Activated CD4-positive, alpha-beta T cell treated with anti-CD3 and anti-CD28 coated beads for 36 hours (primary cell): ENCODE results near the gene TGFBR3. TPM values are rescaled to one million over a fixed set of nuclear protein-coding genes. Genes with fewer than 3 reads are reported as not detected.
"Not testable (repeated sequence)": the region's sequence is repeated elsewhere in the genome, so short reads cannot be mapped to it uniquely, and the experiment has no call there.

Experiments
- ATAC-seq: fragments of 200-7000 bp; cut with Tn5 transposase; one replicate; pipeline ENCODE4 v1.10.0; 2021; ENCODE audit warnings: mild to moderate bottlenecking, moderate library complexity
- CTCF ChIA-PET: fragments of 350-600 bp; sonication (Branson Sonifier 250); formaldehyde crosslinking; loops from one replicate; lab custom pipeline; 2021; ENCODE audit warnings: antibody characterized with exemption; lab: Charles Lee
- POLR2A ChIA-PET: fragments of 350-600 bp; sonication (Branson Sonifier 250); formaldehyde crosslinking; loops from one replicate; lab custom pipeline; 2021; ENCODE audit warnings: antibody characterized with exemption, inconsistent platforms; lab: Charles Lee
- DNase-seq: peaks from one replicate; pipeline ENCODE4 v3.0.0-alpha.2; 2020
- H3K27ac Mint-ChIP-seq: one replicate; pipeline ENCODE4 v1.8.0; 2021; ENCODE audit warnings: mixed read lengths
- H3K27me3 Mint-ChIP-seq: one replicate; pipeline ENCODE4 v1.8.0; 2021; ENCODE audit warnings: mixed read lengths
- H3K36me3 Mint-ChIP-seq: one replicate; pipeline ENCODE4 v1.8.0; 2021; ENCODE audit warnings: low read depth, mixed read lengths
- H3K4me1 Mint-ChIP-seq: one replicate; pipeline ENCODE4 v1.8.0; 2021; ENCODE audit warnings: mixed read lengths
- H3K4me3 Mint-ChIP-seq: one replicate; pipeline ENCODE4 v1.8.0; 2021; ENCODE audit warnings: mild to moderate bottlenecking, moderate library complexity, mixed read lengths
- H3K9me3 Mint-ChIP-seq: one replicate; pipeline ENCODE4 v1.8.0; 2021; ENCODE audit warnings: low read depth, mixed read lengths
- intact Hi-C, 2 experiments: fragments of 100-400 bp; cut with DNase I in 1 of 2; cut with micrococcal nuclease in 1 of 2; formaldehyde crosslinking; loops; one replicate each; pipeline versions ENCODE4 v1.14.2 to v1.15.1; 2022 to 2024; cut with DNase I, micrococcal nuclease
- total RNA-seq, 2 experiments: library from RNA; stranded (reverse); gene quantifications; one replicate each; pipeline ENCODE4 v1.2.3, GENCODE V29; 2021

Gene TGFBR3
- total RNA-seq, 2 experiments from 2014 or later, result 4.2 to 4.5 TPM

- Mint-ChIP-seq H3K27ac (no peak overlapping the region), H3K4me1 (peaks cover 9% of the 10 kb centered on the region), H3K9me3 (no peaks in the 10 kb centered on the region), H3K27me3 (no peaks in the 10 kb centered on the region), H3K4me3 (no peak overlapping the region), H3K36me3 (no peaks in the 10 kb centered on the region)
- ATAC-seq (no peak), DNase-seq (no peak)
- ChIA-PET CTCF (interaction anchor here (0.7 kb wide), 1 partner anchor 56 kb away, joined by 3 read pairs; no protein-coding TSS in a partner anchor), POLR2A (no interaction called here)
- intact Hi-C loops, result no loop called here
Observed at GRCh38 chr1:91679446-91679845, 206.5 kb downstream of the TGFBR3 start.

- Mint-ChIP-seq H3K27me3 (no peaks in the 10 kb centered on the region), H3K9me3 (no peaks in the 10 kb centered on the region), H3K4me3 (no peak overlapping the region), H3K27ac (no peak overlapping the region), H3K4me1 (peaks cover 32% of the 10 kb centered on the region), H3K36me3 (no peaks in the 10 kb centered on the region)
- ATAC-seq (no peak), DNase-seq (no peak)
- POLR2A ChIA-PET, result no interaction called here
- CTCF ChIA-PET, result no interaction called here
- intact Hi-C loops, result no loop called here
Observed at GRCh38 chr1:91676030-91676429, 209.9 kb downstream of the TGFBR3 start.

- no peaks in the 10 kb centered on the region for H3K27me3 Mint-ChIP-seq
- DNase-seq (no peak), ATAC-seq (peak; percentile 25)
- H3K4me3 Mint-ChIP-seq, result no peak overlapping the region
- CTCF ChIA-PET, result no interaction called here
- no peaks in the 10 kb centered on the region for H3K36me3 Mint-ChIP-seq
- POLR2A ChIA-PET, result interaction anchor here (0.7 kb wide), 1 partner anchor 117 kb away, joined by 4 read pairs; no protein-coding TSS in a partner anchor
- intact Hi-C loops, result no loop called here
- H3K4me1 Mint-ChIP-seq, result peaks cover 34% of the 10 kb centered on the region
- peaks cover 2% of the 10 kb centered on the region for H3K9me3 Mint-ChIP-seq
- H3K27ac Mint-ChIP-seq, result no peak overlapping the region
Observed at GRCh38 chr1:91674107-91674506, 211.8 kb downstream of the TGFBR3 start.

- no peaks in the 10 kb centered on the region for H3K36me3 Mint-ChIP-seq
- ATAC-seq (no peak), DNase-seq (no peak)
- H3K27ac Mint-ChIP-seq, result peak overlapping the region; percentile 84
- H3K4me1 Mint-ChIP-seq, result peaks cover 34% of the 10 kb centered on the region
- ChIA-PET CTCF (no interaction called here), POLR2A (no interaction called here)
- intact Hi-C loops, result loop anchor here (1.0 to 2.0 kb wide), 5 partner anchors 23 to 173 kb away; partner anchors contain the start of gene CDC7 (in 1 of the 2)
- no peaks in the 10 kb centered on the region for H3K27me3 Mint-ChIP-seq
- H3K9me3 Mint-ChIP-seq, result peaks cover 2% of the 10 kb centered on the region
- no peak overlapping the region for H3K4me3 Mint-ChIP-seq
Observed at GRCh38 chr1:91673613-91674012, 212.3 kb downstream of the TGFBR3 start.

- CTCF ChIA-PET, result interaction anchor here (0.9 kb wide), 1 partner anchor 9 kb away, joined by 5 read pairs; no protein-coding TSS in a partner anchor
Observed at GRCh38 chr1:91672601-91673161, 213.3 kb downstream of the TGFBR3 start.

GRCh38 chr1:91670781-91671180 lies 215.2 kb downstream of the TGFBR3 start:
- Mint-ChIP-seq H3K4me3 (no peak overlapping the region), H3K27ac (no peak overlapping the region), H3K4me1 (peaks cover 34% of the 10 kb centered on the region), H3K27me3 (no peaks in the 10 kb centered on the region), H3K36me3 (no peaks in the 10 kb centered on the region), H3K9me3 (peaks cover 2% of the 10 kb centered on the region)
- ChIA-PET POLR2A (no interaction called here), CTCF (no interaction called here)
- no peak for DNase-seq
- no peak for ATAC-seq
- intact Hi-C loops, result no loop called here

More at GRCh38 chr1:91672601-91673161, 213.3 kb downstream of the TGFBR3 start:
- H3K9me3 Mint-ChIP-seq, result peaks cover 2% of the 10 kb centered on the region
- ATAC-seq (peak; percentile 94), DNase-seq (peak; percentile 64)
- H3K36me3 Mint-ChIP-seq, result no peaks in the 10 kb centered on the region
- peaks cover 34% of the 10 kb centered on the region for H3K4me1 Mint-ChIP-seq
- POLR2A ChIA-PET, result interaction anchor here (0.9 to 1.3 kb wide), 3 partner anchors 59 to 131 kb away, joined by 4 to 6 read pairs (median 4); no protein-coding TSS in a partner anchor
- intact Hi-C loops, result loop anchor here (1.0 to 2.0 kb wide), 12 partner anchors 24 to 205 kb away; partner anchors contain the start of gene CDC7 (in 1 of the 2)
- no peak overlapping the region for H3K4me3 Mint-ChIP-seq
- peak overlapping the region; percentile 84 for H3K27ac Mint-ChIP-seq
- no peaks in the 10 kb centered on the region for H3K27me3 Mint-ChIP-seq

GRCh38 chr1:91669584-91670350 lies 216.2 kb downstream of the TGFBR3 start:
- ATAC-seq, result no peak

GRCh38 chr1:91666651-91667050 lies 219.3 kb downstream of the TGFBR3 start:
- H3K27me3 Mint-ChIP-seq, H3K27ac Mint-ChIP-seq, intact Hi-C loops, ATAC-seq, CTCF ChIA-PET, H3K4me3 Mint-ChIP-seq, DNase-seq, H3K36me3 Mint-ChIP-seq, H3K4me1 Mint-ChIP-seq, H3K9me3 Mint-ChIP-seq, POLR2A ChIA-PET: not testable (repeated sequence)

More at GRCh38 chr1:91669584-91670350, 216.2 kb downstream of the TGFBR3 start:
- DNase-seq, result no peak
- POLR2A ChIA-PET, result no interaction called here
- H3K4me3 Mint-ChIP-seq, result no peak overlapping the region
- H3K36me3 Mint-ChIP-seq, result no peaks in the 10 kb centered on the region
- peaks cover 34% of the 10 kb centered on the region for H3K4me1 Mint-ChIP-seq
- CTCF ChIA-PET, result no interaction called here
- intact Hi-C loops, result no loop called here
- no peaks in the 10 kb centered on the region for H3K27me3 Mint-ChIP-seq
- peak overlapping the region; percentile 45 for H3K27ac Mint-ChIP-seq
- H3K9me3 Mint-ChIP-seq, result peaks cover 2% of the 10 kb centered on the region

- no peaks in the 10 kb centered on the region for H3K27me3 Mint-ChIP-seq
- CTCF ChIA-PET, result no interaction called here
- no peak overlapping the region for H3K4me3 Mint-ChIP-seq
- intact Hi-C loops, result no loop called here
- POLR2A ChIA-PET, result no interaction called here
- DNase-seq (no peak), ATAC-seq (no peak)
- no peaks in the 10 kb centered on the region for H3K36me3 Mint-ChIP-seq
- peaks cover 11% of the 10 kb centered on the region for H3K9me3 Mint-ChIP-seq
- no peaks in the 10 kb centered on the region for H3K4me1 Mint-ChIP-seq
- no peak overlapping the region for H3K27ac Mint-ChIP-seq
Observed at GRCh38 chr1:91661121-91661520, 224.8 kb downstream of the TGFBR3 start.

GRCh38 chr1:91660708-91661107 lies 225.2 kb downstream of the TGFBR3 start:
- ATAC-seq, result no peak
- no peaks in the 10 kb centered on the region for H3K4me1 Mint-ChIP-seq
- no peak for DNase-seq
- H3K36me3 Mint-ChIP-seq, result no peaks in the 10 kb centered on the region
- CTCF ChIA-PET, result no interaction called here
- no peaks in the 10 kb centered on the region for H3K27me3 Mint-ChIP-seq
- H3K4me3 Mint-ChIP-seq, result no peak overlapping the region
- peaks cover 11% of the 10 kb centered on the region for H3K9me3 Mint-ChIP-seq
- no peak overlapping the region for H3K27ac Mint-ChIP-seq
- intact Hi-C loops, result no loop called here
- POLR2A ChIA-PET, result no interaction called here

GRCh38 chr1:91655912-91656449 lies 230.0 kb downstream of the TGFBR3 start:
- Mint-ChIP-seq H3K4me1 (no peaks in the 10 kb centered on the region), H3K36me3 (no peaks in the 10 kb centered on the region), H3K9me3 (peaks cover 11% of the 10 kb centered on the region), H3K27me3 (no peaks in the 10 kb centered on the region), H3K27ac (no peak overlapping the region), H3K4me3 (no peak overlapping the region)
- ChIA-PET POLR2A (no interaction called here), CTCF (no interaction called here)
- no peak for DNase-seq
- ATAC-seq, result no peak
- intact Hi-C loops, result no loop called here
